Measurements from ENCODE around the gene LRRC4C.

- TF ChIP-seq MAX (CRISPR knock-in tag; IDR thresholded peaks at IDR 0.05): no peak
- TF ChIP-seq SP1 (CRISPR knock-in tag; conservative IDR thresholded peaks at IDR 0.05): no peak
- TF ChIP-seq USF2 (CRISPR knock-in tag; IDR thresholded peaks at IDR 0.05): no peak
- TF ChIP-seq ZBTB21 (CRISPR knock-in tag; IDR thresholded peaks at IDR 0.05; ENCODE audit: borderline replicate concordance): no peak
- no peak for TF ChIP-seq ZNF532 (CRISPR knock-in tag; IDR thresholded peaks at IDR 0.05; ENCODE audit: borderline replicate concordance)
- no peak for TF ChIP-seq ATF6 (CRISPR knock-in tag; IDR thresholded peaks at IDR 0.05)
Measured at GRCh38 chr11:41235668-41236067, 223.8 kb downstream of the LRRC4C start.
